Coronary artery (tissue), 2 donors: ENCODE measurements around the gene AP3B1.

Source experiments
- DNase-seq: peaks from one replicate; pipeline ENCODE4 v3.0.0-alpha.2; 2017; ENCODE audit warnings: low spot score
- H3K27ac ChIP-seq, 2 donors: fragments of 200-600 bp; sonication (generic); one replicate each; pipeline ENCODE4 v1.5.1; 2016 to 2019
- H3K4me3 ChIP-seq: fragments of 200-600 bp; sonication (generic); 2 replicates; pipeline ENCODE4 v1.5.1; 2016; ENCODE audit warnings: mild to moderate bottlenecking, moderate library complexity
- CTCF ChIP-seq: fragments of 200-600 bp; sonication (generic); IDR thresholded peaks from one replicate; pipeline ENCODE4 v1.5.1; 2019; ENCODE audit warnings: antibody characterized with exemption

Gene AP3B1

DNA sequence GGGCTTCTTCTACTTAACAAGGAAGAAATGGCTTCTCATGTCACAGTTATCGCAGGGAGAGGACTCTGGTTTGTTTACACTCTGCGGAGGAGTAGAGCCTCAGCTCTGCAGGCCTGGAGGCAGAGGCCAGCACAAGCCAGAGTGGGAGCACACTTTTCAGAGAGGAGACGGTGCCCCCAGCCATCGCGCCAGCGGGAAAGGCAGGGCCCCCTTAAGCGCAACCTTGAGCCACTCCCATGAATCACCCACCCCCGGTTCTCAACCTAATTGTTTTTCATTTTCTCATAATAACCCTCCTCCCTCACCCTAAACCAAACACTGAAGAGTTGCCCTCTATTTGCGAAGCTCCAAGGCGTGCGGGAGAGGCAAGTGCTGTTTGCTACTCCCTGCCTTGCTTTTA, 309.9 kb downstream of the AP3B1 start:
- no peak overlapping the region for H3K4me3 ChIP-seq
- H3K27ac ChIP-seq: peak overlapping the region in 1 of 2 donors; percentile 59
- no peak for TF ChIP-seq CTCF
- DNase-seq: no peak

- H3K27ac ChIP-seq: peak overlapping the region; percentile 43 to 59
- DNase-seq: no peak
- H3K4me3 ChIP-seq: no peak overlapping the region
- no peak for TF ChIP-seq CTCF
Measured at GRCh38 chr5:77983482-77984199, 310.9 kb downstream of the AP3B1 start.

DNA sequence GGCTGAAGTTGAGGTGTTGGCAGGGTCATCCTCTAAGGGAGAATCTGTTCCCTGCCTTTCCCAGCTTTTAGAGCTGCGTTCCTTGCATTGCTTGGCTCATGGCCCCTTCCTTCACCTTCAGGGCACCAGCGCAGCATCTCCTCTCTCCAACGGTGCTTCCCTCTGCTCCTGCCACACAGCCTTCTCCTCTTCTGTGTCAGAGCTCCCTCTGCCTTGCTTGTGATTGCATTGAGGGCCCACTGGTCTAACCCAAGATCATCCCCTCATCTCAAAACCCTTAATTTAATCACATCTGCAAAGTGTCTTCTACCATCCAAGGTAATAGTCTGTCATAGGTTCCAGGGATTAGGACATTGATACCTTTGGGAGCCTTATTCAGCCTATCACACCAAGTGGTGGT, 312.7 kb downstream of the AP3B1 start:
- no peak overlapping the region for H3K27ac ChIP-seq
- no peak for TF ChIP-seq CTCF
- no peak overlapping the region for H3K4me3 ChIP-seq
- no peak for DNase-seq

- H3K27ac ChIP-seq: no peak overlapping the region
- DNase-seq: no peak
- no peak overlapping the region for H3K4me3 ChIP-seq
- no peak for TF ChIP-seq CTCF
Measured at GRCh38 chr5:77974576-77974975, 319.9 kb downstream of the AP3B1 start.

GRCh38 chr5:77973253-77973609, 321.3 kb downstream of the AP3B1 start:
- no peak overlapping the region for H3K27ac ChIP-seq
- no peak for DNase-seq
- H3K4me3 ChIP-seq: peak overlapping the region; percentile 67
- no peak for TF ChIP-seq CTCF

- no peak for DNase-seq
- no peak for TF ChIP-seq CTCF
Measured at GRCh38 chr5:77972469-77973252, 321.8 kb downstream of the AP3B1 start.

More at GRCh38 chr5:77972469-77973252, 321.8 kb downstream of the AP3B1 start:
- peak overlapping the region; percentile 67 for H3K4me3 ChIP-seq
- no peak overlapping the region for H3K27ac ChIP-seq
